ENCODE data around the gene EMC7.
A peak's percentile ranks its signal among the peaks of the same experiment; 100 is the strongest.

- TF ChIP-seq CTCF (IDR thresholded peaks at IDR 0.05) (peak in 1 of 4 experiments; percentile 1), POLR2A (IDR thresholded peaks at IDR 0.05) (peak in 1 of 2 donors; percentile 10)
These were observed 62.5 kb downstream of the EMC7 start, which contains the start of gene AVEN for GRCh38 chr15:34038871-34039789.
